ENCODE measurements around the gene KRT4. TPM values are rescaled to one million over a fixed set of nuclear protein-coding genes. Genes with fewer than 3 reads are reported as not detected.

KRT4 gene
- total RNA-seq, 4 donors from 2014 or later, result 0.29 TPM; not detected in 3

DNA sequence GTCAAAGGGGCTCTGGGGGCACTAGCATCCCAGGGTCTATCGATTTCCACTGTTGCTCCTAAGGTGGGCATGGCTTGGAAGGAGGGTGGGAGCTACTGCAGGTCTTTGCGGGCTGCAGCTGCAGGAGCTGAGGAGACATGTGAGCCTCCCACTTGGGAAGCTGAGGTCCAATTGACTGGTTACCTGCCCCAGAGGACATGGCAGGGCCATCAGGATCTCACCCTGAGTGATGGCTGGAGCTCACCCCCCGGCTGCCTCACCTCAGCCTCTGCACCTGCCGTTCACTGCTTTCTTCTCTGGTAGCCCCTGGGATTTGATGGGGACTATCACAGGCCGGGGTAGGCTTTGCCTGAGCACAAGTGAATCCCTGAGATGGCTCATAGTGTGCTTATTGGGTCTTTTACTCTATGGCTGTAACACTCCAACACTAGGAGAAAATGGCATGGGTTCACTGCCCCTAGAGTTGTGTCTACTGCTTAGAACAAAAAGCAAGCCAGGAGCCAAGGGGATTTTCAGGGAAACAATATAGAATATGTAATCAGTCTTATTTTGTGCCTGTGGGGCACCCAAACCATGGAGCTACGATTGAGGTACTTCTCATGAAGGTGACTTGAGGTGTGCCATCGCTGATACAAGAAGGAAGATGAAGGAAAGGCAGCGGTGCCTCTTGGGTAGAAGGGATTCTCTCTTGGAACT is 3.2 kb upstream of the KRT4 start:
- no peaks in the 10 kb centered on the region for H3K27me3 ChIP-seq
- H3K4me1 ChIP-seq, result peaks cover 3 to 8% of the 10 kb centered on the region in 2 donors
- DNase-seq, result no peak
- H3K27ac ChIP-seq, result no peak overlapping the region
- no peak overlapping the region for H3K4me3 ChIP-seq (replicated peaks in 1 of 3)
- no peaks in the 10 kb centered on the region for H3K36me3 ChIP-seq
- 90 to 95% methylated on average over 8 of the region's 8 CpGs for WGBS, 2 donors
- H3K9me3 ChIP-seq, result no peaks in the 10 kb centered on the region
- intact Hi-C loops (cut with DNase I), result no loop called here
- TF ChIP-seq, protein P1, sequence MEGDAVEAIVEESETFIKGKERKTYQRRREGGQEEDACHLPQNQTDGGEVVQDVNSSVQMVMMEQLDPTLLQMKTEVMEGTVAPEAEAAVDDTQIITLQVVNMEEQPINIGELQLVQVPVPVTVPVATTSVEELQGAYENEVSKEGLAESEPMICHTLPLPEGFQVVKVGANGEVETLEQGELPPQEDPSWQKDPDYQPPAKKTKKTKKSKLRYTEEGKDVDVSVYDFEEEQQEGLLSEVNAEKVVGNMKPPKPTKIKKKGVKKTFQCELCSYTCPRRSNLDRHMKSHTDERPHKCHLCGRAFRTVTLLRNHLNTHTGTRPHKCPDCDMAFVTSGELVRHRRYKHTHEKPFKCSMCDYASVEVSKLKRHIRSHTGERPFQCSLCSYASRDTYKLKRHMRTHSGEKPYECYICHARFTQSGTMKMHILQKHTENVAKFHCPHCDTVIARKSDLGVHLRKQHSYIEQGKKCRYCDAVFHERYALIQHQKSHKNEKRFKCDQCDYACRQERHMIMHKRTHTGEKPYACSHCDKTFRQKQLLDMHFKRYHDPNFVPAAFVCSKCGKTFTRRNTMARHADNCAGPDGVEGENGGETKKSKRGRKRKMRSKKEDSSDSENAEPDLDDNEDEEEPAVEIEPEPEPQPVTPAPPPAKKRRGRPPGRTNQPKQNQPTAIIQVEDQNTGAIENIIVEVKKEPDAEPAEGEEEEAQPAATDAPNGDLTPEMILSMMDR (IDR thresholded peaks at IDR 0.05), result no peak
- TF ChIP-seq POLR2A (IDR thresholded peaks at IDR 0.05), result no peak

DNA sequence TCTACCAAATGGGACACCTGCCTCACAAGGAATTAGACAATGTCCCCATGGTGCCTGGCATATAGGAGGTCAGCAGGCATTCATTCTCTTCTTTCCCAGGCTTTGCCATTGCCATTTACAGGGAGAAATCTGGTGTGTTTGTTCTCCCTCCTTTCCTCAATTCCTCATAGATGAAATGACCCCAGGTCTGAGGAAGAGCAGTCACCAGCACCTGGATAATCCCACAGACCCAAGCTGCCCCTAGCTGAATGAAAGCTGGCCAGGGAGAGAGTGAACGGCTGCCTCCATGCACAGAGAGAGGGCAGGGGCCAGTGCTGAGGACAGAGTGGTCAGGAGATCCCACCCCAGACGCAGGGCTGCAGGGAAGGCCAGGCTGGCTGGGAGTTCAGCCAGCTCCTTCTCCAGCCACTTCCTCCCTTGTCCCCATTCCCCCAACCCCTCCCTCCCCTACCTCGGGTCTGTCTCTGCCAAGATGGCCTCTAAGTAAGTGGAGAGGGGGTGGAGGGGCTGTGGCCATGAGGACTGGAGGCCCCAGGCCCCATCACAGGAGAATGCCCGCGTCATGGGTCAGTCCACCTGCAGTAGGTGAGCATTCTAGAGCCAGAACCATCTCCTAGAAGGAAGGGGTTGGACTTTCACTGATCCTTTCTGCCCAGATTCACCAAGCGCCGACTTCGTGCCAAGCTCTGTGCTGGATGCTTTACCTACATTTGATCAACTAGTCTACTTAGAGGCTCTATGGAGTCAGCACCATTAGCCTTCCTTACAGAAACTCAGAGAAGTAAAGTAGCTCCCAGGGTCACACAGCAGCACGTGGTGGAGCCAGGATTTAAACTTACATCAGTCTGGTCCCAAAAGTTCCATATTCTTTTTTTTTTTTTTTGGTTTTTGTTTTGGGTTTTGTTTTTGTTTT is 2.0 kb upstream of the KRT4 start:
- WGBS, 2 donors, result 63 to 67% methylated on average over 9 of the region's 9 CpGs
- intact Hi-C loops (cut with DNase I), result no loop called here
- Histone ChIP-seq H3K36me3 (no peaks in the 10 kb centered on the region), H3K27me3 (no peaks in the 10 kb centered on the region), H3K4me1 (peaks cover 3 to 8% of the 10 kb centered on the region in 2 donors), H3K27ac (no peak overlapping the region), H3K9me3 (no peaks in the 10 kb centered on the region), H3K4me3 (replicated peaks in 1 of 3) (no peak overlapping the region)
- no peak for DNase-seq
- TF ChIP-seq, protein P1 (IDR thresholded peaks at IDR 0.05), result no peak
- no peak for TF ChIP-seq POLR2A (IDR thresholded peaks at IDR 0.05)

DNA sequence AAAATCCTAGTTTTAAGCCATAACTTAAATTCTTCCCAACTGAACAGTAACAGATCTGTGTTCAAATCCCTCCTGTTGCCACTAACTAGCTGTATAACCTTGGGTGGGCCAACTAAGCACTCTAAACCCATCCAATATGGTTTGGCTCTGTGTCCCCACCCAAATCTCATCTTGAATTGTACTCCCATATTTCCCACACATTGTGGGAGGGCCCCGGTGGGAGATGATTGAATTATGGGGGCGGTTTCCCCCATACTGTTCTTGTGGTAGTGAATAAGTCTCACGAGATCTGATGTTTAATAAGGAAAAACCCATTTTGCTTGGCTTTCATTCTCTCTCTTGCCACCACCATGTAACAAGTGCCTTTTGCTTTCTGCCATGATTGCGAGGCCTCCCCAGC is 1.2 kb upstream of the KRT4 start:
- TF ChIP-seq, protein P1 (IDR thresholded peaks at IDR 0.05), result no peak
- Histone ChIP-seq H3K27me3 (no peaks in the 10 kb centered on the region), H3K4me3 (replicated peaks in 1 of 3) (no peak overlapping the region), H3K27ac (no peak overlapping the region), H3K9me3 (no peaks in the 10 kb centered on the region), H3K36me3 (no peaks in the 10 kb centered on the region), H3K4me1 (peaks cover 3 to 8% of the 10 kb centered on the region in 2 donors)
- DNase-seq, result no peak
- WGBS, 2 donors, result 83 to 92% methylated on average over 4 of the region's 4 CpGs
- intact Hi-C loops (cut with DNase I), result no loop called here

DNA sequence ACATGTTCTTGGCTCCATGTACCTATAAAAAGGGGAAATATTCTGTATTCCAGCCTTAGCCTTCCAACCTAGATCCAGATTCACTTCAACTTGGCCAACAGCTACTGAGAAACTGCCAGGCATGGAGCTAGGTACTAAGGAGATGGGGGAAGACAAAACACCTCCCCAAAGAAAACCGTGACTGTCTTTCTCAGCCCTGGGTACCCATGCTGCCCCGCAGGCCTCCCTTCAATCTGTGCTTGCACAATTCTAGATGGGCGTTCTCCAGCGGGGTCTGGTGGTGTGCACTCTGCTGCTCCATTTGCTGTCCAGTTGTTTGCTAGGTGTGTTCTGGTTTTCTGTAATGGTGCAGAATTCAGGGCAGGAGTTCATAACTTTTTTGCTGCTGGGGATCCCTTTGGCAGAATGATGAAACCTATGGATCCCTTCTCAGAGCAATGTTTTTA is 817 bp upstream of the KRT4 start:
- H3K36me3 ChIP-seq, result no peaks in the 10 kb centered on the region
- intact Hi-C loops (cut with DNase I), result no loop called here
- no peak overlapping the region for H3K27ac ChIP-seq
- no peak overlapping the region for H3K4me3 ChIP-seq (replicated peaks in 1 of 3)
- no peaks in the 10 kb centered on the region for H3K9me3 ChIP-seq
- peaks cover 3 to 8% of the 10 kb centered on the region in 2 donors for H3K4me1 ChIP-seq
- no peak for TF ChIP-seq POLR2A (IDR thresholded peaks at IDR 0.05)
- TF ChIP-seq, protein P1 (IDR thresholded peaks at IDR 0.05), result no peak
- WGBS, 2 donors, result 81 to 82% methylated on average over 4 of the region's 4 CpGs
- DNase-seq, result no peak
- H3K27me3 ChIP-seq, result no peaks in the 10 kb centered on the region
